Ovary (tissue), 3 donors: Measurements from ENCODE around the gene CDH23.

Experiments
- EP300 ChIP-seq: sonication (generic); formaldehyde crosslinking; IDR thresholded peaks from one replicate; pipeline ENCODE4 v1.6.1; 2017; ENCODE audit warnings: antibody characterized with exemption
- POLR2A ChIP-seq: fragments of 450-650 bp; IDR thresholded peaks from one replicate; pipeline ENCODE4 v1.6.1; 2017; ENCODE audit warnings: antibody characterized with exemption, mild to moderate bottlenecking, moderate library complexity
- TF ChIP-seq, protein P1 (sequence below), 3 donors: fragments of 450-650 bp in 2 of 3; fragments of 200-600 bp in 1 of 3; IDR thresholded peaks; one replicate each; pipeline versions ENCODE4 v1.5.1 to v1.8.0; 2016 to 2022; ENCODE audit warnings: antibody characterized with exemption in 3 of 3, mild to moderate bottlenecking in 1 of 3
- donor health status: DM: no; HTN: no; CAD: no.

DNA sequence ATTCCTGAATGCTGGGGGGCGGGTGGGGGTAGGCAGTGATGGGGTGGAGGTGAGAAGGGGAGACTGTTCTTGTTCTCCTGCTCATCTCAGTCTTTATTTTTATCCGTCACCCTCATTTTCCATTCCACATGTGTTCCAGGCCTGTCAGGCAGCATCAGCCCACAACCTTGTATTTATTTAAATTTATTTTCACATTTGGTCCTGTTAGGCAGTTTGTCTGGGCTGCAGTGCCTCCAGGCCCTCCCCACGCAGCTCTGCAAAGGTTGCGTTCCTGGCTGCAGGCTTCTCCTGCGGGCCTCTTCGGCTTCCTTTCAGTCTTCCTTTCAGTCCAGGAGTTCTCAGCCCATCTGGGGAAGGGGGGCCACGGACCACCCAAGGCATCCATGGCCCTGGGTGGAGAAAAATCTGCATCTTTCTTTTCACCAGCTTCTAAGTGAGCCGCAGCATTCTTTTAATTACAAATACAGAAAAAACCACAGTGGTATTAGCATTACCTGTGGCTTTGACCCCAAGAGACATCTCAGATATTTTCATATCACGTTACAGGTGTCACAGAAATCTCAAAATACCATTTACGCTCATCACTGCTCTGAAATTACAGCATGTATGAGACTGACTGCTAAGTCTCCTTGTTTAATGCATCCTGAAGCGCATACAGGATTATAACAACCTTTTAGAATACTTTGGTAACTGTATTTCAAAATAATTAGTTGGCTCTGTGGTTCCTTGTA is 228.9 kb downstream of the CDH23 start:
- TF ChIP-seq POLR2A (no peak), EP300 (no peak)
- TF ChIP-seq, protein P1, sequence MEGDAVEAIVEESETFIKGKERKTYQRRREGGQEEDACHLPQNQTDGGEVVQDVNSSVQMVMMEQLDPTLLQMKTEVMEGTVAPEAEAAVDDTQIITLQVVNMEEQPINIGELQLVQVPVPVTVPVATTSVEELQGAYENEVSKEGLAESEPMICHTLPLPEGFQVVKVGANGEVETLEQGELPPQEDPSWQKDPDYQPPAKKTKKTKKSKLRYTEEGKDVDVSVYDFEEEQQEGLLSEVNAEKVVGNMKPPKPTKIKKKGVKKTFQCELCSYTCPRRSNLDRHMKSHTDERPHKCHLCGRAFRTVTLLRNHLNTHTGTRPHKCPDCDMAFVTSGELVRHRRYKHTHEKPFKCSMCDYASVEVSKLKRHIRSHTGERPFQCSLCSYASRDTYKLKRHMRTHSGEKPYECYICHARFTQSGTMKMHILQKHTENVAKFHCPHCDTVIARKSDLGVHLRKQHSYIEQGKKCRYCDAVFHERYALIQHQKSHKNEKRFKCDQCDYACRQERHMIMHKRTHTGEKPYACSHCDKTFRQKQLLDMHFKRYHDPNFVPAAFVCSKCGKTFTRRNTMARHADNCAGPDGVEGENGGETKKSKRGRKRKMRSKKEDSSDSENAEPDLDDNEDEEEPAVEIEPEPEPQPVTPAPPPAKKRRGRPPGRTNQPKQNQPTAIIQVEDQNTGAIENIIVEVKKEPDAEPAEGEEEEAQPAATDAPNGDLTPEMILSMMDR (IDR thresholded peaks at IDR 0.05): no peak
